Stimulated activated CD4-positive, alpha-beta T cell treated with anti-CD3 and anti-CD28 coated beads, Interleukin-2, amount 100 ng/mL, for 24 hours (primary cell): ENCODE results near the gene ANXA8L1.
"Not testable (repeated sequence)": the region's sequence is repeated elsewhere in the genome, so short reads cannot be mapped to it uniquely, and the experiment has no call there.

Source experiments
- DNase-seq, 2 donors: peaks; one replicate each; pipeline ENCODE4 v3.0.0-alpha.2; 2020

Gene ANXA8L1

DNA sequence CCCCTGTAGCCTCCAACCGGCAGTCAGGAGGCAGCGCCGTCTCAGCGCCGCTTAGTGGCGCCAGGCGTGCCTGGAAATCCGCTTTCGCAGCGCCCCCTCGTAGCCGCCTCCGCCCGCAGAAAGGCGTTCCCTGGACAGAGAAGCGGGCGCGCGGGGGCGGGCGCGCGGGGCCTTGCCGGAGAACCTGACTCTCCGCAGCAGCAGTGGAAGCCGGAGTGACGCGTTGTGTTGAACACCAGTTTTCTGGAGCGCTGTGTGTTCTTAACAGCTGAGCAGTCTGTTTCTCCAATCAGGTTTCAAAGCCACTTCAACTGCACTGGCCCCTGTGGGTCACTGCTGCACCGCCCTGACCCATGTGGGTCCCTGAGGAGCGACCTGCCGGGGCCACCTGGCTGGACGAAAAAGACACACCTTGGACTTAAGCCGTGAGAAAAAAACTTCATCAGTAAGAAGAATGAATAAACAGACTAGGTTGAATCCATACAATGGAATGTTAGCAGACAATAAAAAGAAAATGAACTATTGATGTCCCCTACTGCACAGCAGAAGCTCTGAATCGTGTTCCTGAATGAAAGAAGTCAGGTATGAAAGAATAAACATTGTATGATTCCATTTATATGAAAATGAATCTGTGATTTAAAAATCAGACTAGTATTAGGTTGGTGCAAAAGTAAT, 22.8 kb downstream of the ANXA8L1 start:
- DNase-seq = peak in 1 of 2 donors; percentile 1

- not testable (repeated sequence) for DNase-seq
Measured at GRCh38 chr10:46409556-46409955, 34.0 kb downstream of the ANXA8L1 start.

- DNase-seq = not testable (repeated sequence)
Measured at GRCh38 chr10:46411123-46411522, 35.5 kb downstream of the ANXA8L1 start.

- not testable (repeated sequence) for DNase-seq
Measured at GRCh38 chr10:46412665-46413064, 37.1 kb downstream of the ANXA8L1 start.

DNA sequence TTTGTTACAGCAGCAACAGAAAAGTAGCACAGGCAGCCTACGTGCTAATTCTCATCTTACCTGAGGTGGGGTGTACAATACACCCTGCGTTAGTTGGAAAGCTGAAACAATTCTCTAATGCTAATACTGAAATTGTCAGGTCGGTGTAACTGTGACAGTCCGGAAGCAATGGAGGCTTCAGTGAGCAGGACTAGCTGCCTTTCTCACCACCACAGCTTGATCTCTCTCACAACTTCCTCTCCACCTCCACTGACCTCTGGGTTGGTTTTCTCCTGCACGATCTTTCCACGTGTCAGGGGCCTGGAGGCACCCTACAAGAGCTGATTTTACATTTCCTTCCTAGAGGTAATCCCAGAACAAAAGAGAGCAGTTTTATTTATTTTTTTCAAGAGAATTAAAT, 39.7 kb downstream of the ANXA8L1 start:
- not testable (repeated sequence) for DNase-seq

DNA sequence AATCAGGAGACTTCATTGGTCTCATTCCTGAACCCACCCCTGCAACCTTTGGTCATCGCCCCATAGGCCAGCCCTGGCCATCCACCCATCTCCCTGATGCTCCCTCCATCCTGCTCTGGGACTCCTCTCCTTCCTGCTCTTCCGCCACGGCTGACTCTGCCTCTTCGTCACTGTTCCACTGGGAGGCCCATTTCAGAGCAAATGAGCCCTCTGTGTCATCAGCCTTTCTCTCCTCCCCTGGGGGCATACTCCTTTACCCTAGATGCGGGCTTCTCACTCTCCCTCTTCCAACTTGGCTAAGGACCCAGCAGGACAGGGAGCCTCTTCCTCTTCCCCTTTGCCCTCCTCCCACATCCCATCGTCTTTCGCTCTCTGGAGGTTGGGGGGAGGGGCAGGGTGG, 42.7 kb downstream of the ANXA8L1 start:
- not testable (repeated sequence) for DNase-seq

GRCh38 chr10:46419570-46420379, 44.2 kb downstream of the ANXA8L1 start:
- DNase-seq = not testable (repeated sequence)

DNA sequence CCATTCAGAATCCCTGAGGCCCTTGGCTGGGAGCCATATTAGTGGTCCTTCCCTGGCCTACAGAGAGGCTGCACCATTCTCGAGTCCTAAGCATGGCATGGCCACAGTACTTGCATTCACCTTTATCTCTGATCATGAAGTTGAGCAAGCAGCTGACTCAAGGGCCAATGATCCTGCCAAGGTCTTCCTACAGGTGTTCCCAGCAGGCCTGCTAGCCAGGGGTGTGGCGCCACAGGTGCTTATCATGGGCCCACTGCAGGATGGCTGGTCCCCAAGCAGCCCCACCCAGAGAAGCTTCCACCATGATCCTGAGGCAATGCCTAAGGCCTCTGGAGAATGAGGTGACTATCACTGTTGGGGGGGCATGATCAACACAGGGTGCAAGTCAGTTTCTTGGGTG, 48.0 kb downstream of the ANXA8L1 start:
- DNase-seq = not testable (repeated sequence)

- not testable (repeated sequence) for DNase-seq
Measured at GRCh38 chr10:46440942-46441341, 65.4 kb downstream of the ANXA8L1 start.
